ENCODE measurements around the gene ZNF529. TPM values are rescaled to one million over a fixed set of nuclear protein-coding genes. Genes with fewer than 3 reads are reported as not detected.
A peak's percentile ranks its signal among the peaks of the same experiment; 100 is the strongest.

The ZNF529 gene
- total RNA-seq, 2 experiments from 2014 or later: 13.7 to 15.1 TPM

- Mint-ChIP-seq H3K27ac (peak overlapping the region; percentile 92), H3K4me1 (ENCODE audit: low read depth) (peaks cover 31% of the 10 kb centered on the region), H3K4me3 (peak overlapping the region; percentile 96), H3K36me3 (ENCODE audit: low read depth) (peaks cover 82% of the 10 kb centered on the region), H3K9me3 (ENCODE audit: insufficient read depth) (peaks cover 41% of the 10 kb centered on the region), H3K27me3 (ENCODE audit: low read depth) (no peaks in the 10 kb centered on the region)
- DNase-seq (no peak), ATAC-seq (no peak)
- ChIA-PET CTCF (interaction anchor here (1.8 kb wide), 1 partner anchor 44 kb away, joined by 5 read pairs; the partner anchor contains the start of gene ZNF260), POLR2A (interaction anchor here (0.8 to 2.5 kb wide), 9 partner anchors 9 to 278 kb away, joined by 3 to 24 read pairs (median 5); partner anchors contain the start of genes ZNF260, ZNF345, ZNF382 and ZNF566)
Observed at GRCh38 chr19:36572593-36573019, 486 bp downstream of the ZNF529 start.

- CTCF ChIA-PET: no interaction called here
- Mint-ChIP-seq H3K27me3 (ENCODE audit: low read depth) (no peaks in the 10 kb centered on the region), H3K4me3 (no peak overlapping the region), H3K9me3 (ENCODE audit: insufficient read depth) (peaks cover 60% of the 10 kb centered on the region), H3K27ac (no peak overlapping the region), H3K36me3 (ENCODE audit: low read depth) (peaks cover 88% of the 10 kb centered on the region), H3K4me1 (ENCODE audit: low read depth) (peaks cover 3% of the 10 kb centered on the region)
- POLR2A ChIA-PET: no interaction called here
- DNase-seq: no peak
- no peak for ATAC-seq
Observed at GRCh38 chr19:36564391-36564790, 8.7 kb downstream of the ZNF529 start.

- CTCF ChIA-PET: no interaction called here
- POLR2A ChIA-PET: no interaction called here
Observed at GRCh38 chr19:36547001-36547732, 25.9 kb downstream of the ZNF529 start.

GRCh38 chr19:36528921-36529518, 44.1 kb downstream of the ZNF529 start:
- POLR2A ChIA-PET: interaction anchor here (0.6 to 2.9 kb wide), 10 partner anchors 12 to 387 kb away, joined by 3 to 24 read pairs (median 5); partner anchors contain the start of genes ZNF345, ZNF382, ZNF529 and ZNF566
- Mint-ChIP-seq H3K36me3 (ENCODE audit: low read depth) (peaks cover 52% of the 10 kb centered on the region), H3K4me1 (ENCODE audit: low read depth) (peaks cover 17% of the 10 kb centered on the region), H3K27me3 (ENCODE audit: low read depth) (no peaks in the 10 kb centered on the region), H3K9me3 (ENCODE audit: insufficient read depth) (peaks cover 25% of the 10 kb centered on the region), H3K27ac (peak overlapping the region; percentile 96), H3K4me3 (peak overlapping the region; percentile 96)
- ATAC-seq: no peak
- peak; percentile 26 for DNase-seq
- CTCF ChIA-PET: interaction anchor here (1.0 to 1.4 kb wide), 3 partner anchors 44 to 308 kb away, joined by 3 to 5 read pairs (median 3); partner anchors contain the start of genes ZNF382 and ZNF529

More at GRCh38 chr19:36547001-36547732, 25.9 kb downstream of the ZNF529 start:
- H3K9me3 Mint-ChIP-seq (ENCODE audit: insufficient read depth): peaks cover 67% of the 10 kb centered on the region
- no peak for DNase-seq
- peaks cover 91% of the 10 kb centered on the region for H3K36me3 Mint-ChIP-seq (ENCODE audit: low read depth)
- no peaks in the 10 kb centered on the region for H3K4me1 Mint-ChIP-seq (ENCODE audit: low read depth)
- no peak overlapping the region for H3K4me3 Mint-ChIP-seq
- ATAC-seq: no peak
- no peaks in the 10 kb centered on the region for H3K27me3 Mint-ChIP-seq (ENCODE audit: low read depth)
- no peak overlapping the region for H3K27ac Mint-ChIP-seq

GRCh38 chr19:36528194-36528920, 44.7 kb downstream of the ZNF529 start, which contains the start of gene ZNF260:
Gene ZNF260 (minus strand): TSS chr19:36528271. CDS start chr19:36515238, 13,033 bp downstream.
- H3K4me1 Mint-ChIP-seq (ENCODE audit: low read depth): peaks cover 17% of the 10 kb centered on the region
- ATAC-seq (peak; percentile 92), DNase-seq (peak; percentile 93)
- ChIA-PET CTCF (interaction anchor here (0.7 to 1.4 kb wide), 4 partner anchors 22 to 309 kb away, joined by 3 to 5 read pairs (median 3); partner anchors contain the start of genes ZNF382 and ZNF529), POLR2A (interaction anchor here (0.6 to 2.9 kb wide), 11 partner anchors 39 to 398 kb away, joined by 3 to 24 read pairs (median 4); partner anchors contain the start of genes ZNF345, ZNF382, ZNF529 and ZNF566)
- peaks cover 51% of the 10 kb centered on the region for H3K36me3 Mint-ChIP-seq (ENCODE audit: low read depth)
- H3K4me3 Mint-ChIP-seq: peak within 1 kb of the TSS; percentile 96
- peaks cover 20% of the 10 kb centered on the region for H3K9me3 Mint-ChIP-seq (ENCODE audit: insufficient read depth)
- H3K27ac Mint-ChIP-seq: peak within 1 kb of the TSS; percentile 96
- no peaks in the 10 kb centered on the region for H3K27me3 Mint-ChIP-seq (ENCODE audit: low read depth)

- Mint-ChIP-seq H3K36me3 (ENCODE audit: low read depth) (peaks cover 52% of the 10 kb centered on the region), H3K27me3 (ENCODE audit: low read depth) (no peaks in the 10 kb centered on the region), H3K9me3 (ENCODE audit: insufficient read depth) (peaks cover 23% of the 10 kb centered on the region), H3K27ac (peak overlapping the region; percentile 96), H3K4me1 (ENCODE audit: low read depth) (peaks cover 17% of the 10 kb centered on the region), H3K4me3 (peak overlapping the region; percentile 96)
- POLR2A ChIA-PET: interaction anchor here (0.6 to 2.9 kb wide), 9 partner anchors 39 to 550 kb away, joined by 3 to 24 read pairs (median 6); partner anchors contain the start of genes ZNF345, ZNF382, ZNF420 and ZNF529
- ATAC-seq (no peak), DNase-seq (no peak)
- CTCF ChIA-PET: interaction anchor here (1.3 to 1.4 kb wide), 2 partner anchors 46 to 77 kb away, joined by 3 to 5 read pairs; partner anchors contain the start of genes ZNF382 and ZNF529
Observed at GRCh38 chr19:36527873-36528193, 45.3 kb downstream of the ZNF529 start.

GRCh38 chr19:36527341-36527740, 45.8 kb downstream of the ZNF529 start:
- peaks cover 51% of the 10 kb centered on the region for H3K36me3 Mint-ChIP-seq (ENCODE audit: low read depth)
- no peak for DNase-seq
- H3K9me3 Mint-ChIP-seq (ENCODE audit: insufficient read depth): peaks cover 27% of the 10 kb centered on the region
- H3K27me3 Mint-ChIP-seq (ENCODE audit: low read depth): no peaks in the 10 kb centered on the region
- no peak for ATAC-seq
- no peak overlapping the region for H3K27ac Mint-ChIP-seq
- H3K4me3 Mint-ChIP-seq: peak overlapping the region; percentile 96
- POLR2A ChIA-PET: interaction anchor here (0.6 to 2.9 kb wide), 6 partner anchors 38 to 551 kb away, joined by 3 to 24 read pairs (median 13); partner anchors contain the start of genes ZNF382, ZNF420, ZNF529 and ZNF566
- H3K4me1 Mint-ChIP-seq (ENCODE audit: low read depth): peaks cover 17% of the 10 kb centered on the region
- CTCF ChIA-PET: no interaction called here

- Mint-ChIP-seq H3K27me3 (ENCODE audit: low read depth) (no peaks in the 10 kb centered on the region), H3K9me3 (ENCODE audit: insufficient read depth) (peaks cover 27% of the 10 kb centered on the region), H3K36me3 (ENCODE audit: low read depth) (peaks cover 54% of the 10 kb centered on the region), H3K4me1 (ENCODE audit: low read depth) (peaks cover 17% of the 10 kb centered on the region), H3K4me3 (peak overlapping the region; percentile 96), H3K27ac (no peak overlapping the region)
- ChIA-PET CTCF (no interaction called here), POLR2A (no interaction called here)
- DNase-seq: no peak
- ATAC-seq: no peak
Observed at GRCh38 chr19:36526581-36526980, 46.5 kb downstream of the ZNF529 start.

- no peaks in the 10 kb centered on the region for H3K27me3 Mint-ChIP-seq (ENCODE audit: low read depth)
Observed at GRCh38 chr19:36524617-36525016, 48.5 kb downstream of the ZNF529 start.

GRCh38 chr19:36514012-36514612, 59.0 kb downstream of the ZNF529 start:
- no peak overlapping the region for H3K4me3 Mint-ChIP-seq
- H3K9me3 Mint-ChIP-seq (ENCODE audit: insufficient read depth): peaks cover 64% of the 10 kb centered on the region

More at GRCh38 chr19:36524617-36525016, 48.5 kb downstream of the ZNF529 start:
- ChIA-PET CTCF (no interaction called here), POLR2A (no interaction called here)
- H3K4me3 Mint-ChIP-seq: no peak overlapping the region
- peaks cover 64% of the 10 kb centered on the region for H3K36me3 Mint-ChIP-seq (ENCODE audit: low read depth)
- ATAC-seq (no peak), DNase-seq (no peak)
- H3K27ac Mint-ChIP-seq: no peak overlapping the region
- H3K4me1 Mint-ChIP-seq (ENCODE audit: low read depth): peaks cover 17% of the 10 kb centered on the region
- peaks cover 28% of the 10 kb centered on the region for H3K9me3 Mint-ChIP-seq (ENCODE audit: insufficient read depth)

GRCh38 chr19:36508325-36508724, 64.8 kb downstream of the ZNF529 start:
- POLR2A ChIA-PET: no interaction called here

More at GRCh38 chr19:36514012-36514612, 59.0 kb downstream of the ZNF529 start:
- CTCF ChIA-PET: no interaction called here
- Mint-ChIP-seq H3K27ac (no peak overlapping the region), H3K4me1 (ENCODE audit: low read depth) (no peaks in the 10 kb centered on the region), H3K27me3 (ENCODE audit: low read depth) (no peaks in the 10 kb centered on the region), H3K36me3 (ENCODE audit: low read depth) (peaks cover 58% of the 10 kb centered on the region)
- POLR2A ChIA-PET: no interaction called here
- no peak for DNase-seq
- no peak for ATAC-seq

More at GRCh38 chr19:36508325-36508724, 64.8 kb downstream of the ZNF529 start:
- Mint-ChIP-seq H3K27ac (no peak overlapping the region), H3K27me3 (ENCODE audit: low read depth) (no peaks in the 10 kb centered on the region), H3K36me3 (ENCODE audit: low read depth) (peaks cover 11% of the 10 kb centered on the region), H3K4me3 (no peak overlapping the region), H3K4me1 (ENCODE audit: low read depth) (no peaks in the 10 kb centered on the region), H3K9me3 (ENCODE audit: insufficient read depth) (peaks cover 39% of the 10 kb centered on the region)
- DNase-seq (no peak), ATAC-seq (no peak)
- CTCF ChIA-PET: no interaction called here
